Stomach (tissue), 4 donors: ENCODE measurements around the gene TAAR6.

Experiments
- POLR2A ChIP-seq, 4 donors: fragments of 450-650 bp; IDR thresholded peaks; one replicate each; pipeline ENCODE4 v1.6.1; 2016; ENCODE audit warnings: antibody characterized with exemption in 4 of 4, control low read depth in 2 of 4, mild to moderate bottlenecking in 1 of 4, moderate library complexity in 1 of 4
- TF ChIP-seq, protein P1 (sequence below), 7 experiments: fragments of 450-650 bp in 4 of 7; fragments of 200-600 bp in 3 of 7; sonication (generic) in 3 of 7; IDR thresholded peaks; one replicate each; pipeline ENCODE4 v1.5.1; 2016 to 2019; ENCODE audit warnings: antibody characterized with exemption in 7 of 7, control low read depth in 2 of 7, mild to moderate bottlenecking in 1 of 7

DNA sequence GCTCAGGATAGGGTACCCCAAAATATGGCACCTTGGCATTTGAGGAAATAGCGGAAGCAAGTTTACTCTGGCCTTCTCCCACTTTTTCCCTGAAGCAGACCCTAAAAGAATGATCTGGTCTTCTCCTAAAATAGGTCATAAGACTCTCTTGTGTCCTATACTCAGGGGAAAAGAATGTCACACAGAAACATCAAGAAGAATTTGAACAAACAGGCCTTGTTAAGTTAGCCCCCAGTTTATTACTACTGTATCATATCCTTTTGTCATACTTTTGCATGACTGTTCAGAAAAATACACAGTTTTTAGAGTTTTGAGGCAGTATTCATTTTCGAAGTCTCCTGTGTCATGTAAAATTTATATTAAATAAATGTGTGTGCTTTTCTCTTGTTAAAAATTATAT, 41.5 kb downstream of the TAAR6 start:
- TF ChIP-seq POLR2A (IDR thresholded peaks at IDR 0.05), result no peak
- TF ChIP-seq, protein P1, sequence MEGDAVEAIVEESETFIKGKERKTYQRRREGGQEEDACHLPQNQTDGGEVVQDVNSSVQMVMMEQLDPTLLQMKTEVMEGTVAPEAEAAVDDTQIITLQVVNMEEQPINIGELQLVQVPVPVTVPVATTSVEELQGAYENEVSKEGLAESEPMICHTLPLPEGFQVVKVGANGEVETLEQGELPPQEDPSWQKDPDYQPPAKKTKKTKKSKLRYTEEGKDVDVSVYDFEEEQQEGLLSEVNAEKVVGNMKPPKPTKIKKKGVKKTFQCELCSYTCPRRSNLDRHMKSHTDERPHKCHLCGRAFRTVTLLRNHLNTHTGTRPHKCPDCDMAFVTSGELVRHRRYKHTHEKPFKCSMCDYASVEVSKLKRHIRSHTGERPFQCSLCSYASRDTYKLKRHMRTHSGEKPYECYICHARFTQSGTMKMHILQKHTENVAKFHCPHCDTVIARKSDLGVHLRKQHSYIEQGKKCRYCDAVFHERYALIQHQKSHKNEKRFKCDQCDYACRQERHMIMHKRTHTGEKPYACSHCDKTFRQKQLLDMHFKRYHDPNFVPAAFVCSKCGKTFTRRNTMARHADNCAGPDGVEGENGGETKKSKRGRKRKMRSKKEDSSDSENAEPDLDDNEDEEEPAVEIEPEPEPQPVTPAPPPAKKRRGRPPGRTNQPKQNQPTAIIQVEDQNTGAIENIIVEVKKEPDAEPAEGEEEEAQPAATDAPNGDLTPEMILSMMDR (IDR thresholded peaks at IDR 0.05), result no peak
